ENCODE data around the gene PTPRG.

PTPRG gene

DNA sequence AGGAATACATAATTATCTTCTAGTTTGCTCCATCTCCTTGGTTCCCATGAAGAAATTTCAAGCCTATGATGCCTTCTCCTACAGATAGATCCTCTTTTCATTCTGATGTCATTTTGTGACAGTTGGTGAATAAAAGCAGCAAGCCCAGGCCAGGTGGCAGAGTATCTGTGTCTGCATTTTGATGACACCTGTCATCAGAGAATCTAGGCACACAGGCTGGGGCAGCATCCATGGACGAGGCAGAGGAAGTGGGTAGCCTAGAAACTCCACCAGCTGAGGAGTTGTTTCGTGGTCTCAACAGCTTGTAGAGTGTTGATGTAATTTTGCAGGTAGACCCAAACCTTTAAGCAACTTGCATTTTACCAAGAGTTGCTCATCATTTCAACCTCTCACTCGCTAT lies 542.2 kb downstream of the PTPRG start:
- H3K27ac ChIP-seq, result no peak overlapping the region
- TF ChIP-seq CTCF (conservative IDR thresholded peaks at IDR 0.05), result no peak

DNA sequence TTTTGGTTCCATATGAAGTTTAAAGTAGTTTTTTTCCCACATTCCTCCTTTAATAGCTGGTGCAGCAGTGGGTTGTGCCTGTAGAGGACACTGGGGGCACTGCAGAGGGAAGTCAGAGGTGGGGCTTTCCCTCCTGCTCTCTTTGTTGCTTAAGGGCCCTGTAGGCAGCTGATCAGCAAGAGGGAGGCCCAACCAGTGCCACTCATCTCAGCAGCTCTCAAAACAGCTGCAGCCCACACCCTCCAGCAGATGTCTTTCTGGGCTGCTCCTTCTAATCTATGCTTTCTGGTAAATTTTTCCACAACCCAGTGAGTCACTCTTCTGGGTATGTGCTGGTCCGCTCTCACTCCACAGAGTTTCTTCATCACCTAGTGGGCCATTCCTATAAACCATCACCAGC lies 548.2 kb downstream of the PTPRG start:
- no peak overlapping the region for H3K27ac ChIP-seq
- TF ChIP-seq CTCF (conservative IDR thresholded peaks at IDR 0.05), result no peak

DNA sequence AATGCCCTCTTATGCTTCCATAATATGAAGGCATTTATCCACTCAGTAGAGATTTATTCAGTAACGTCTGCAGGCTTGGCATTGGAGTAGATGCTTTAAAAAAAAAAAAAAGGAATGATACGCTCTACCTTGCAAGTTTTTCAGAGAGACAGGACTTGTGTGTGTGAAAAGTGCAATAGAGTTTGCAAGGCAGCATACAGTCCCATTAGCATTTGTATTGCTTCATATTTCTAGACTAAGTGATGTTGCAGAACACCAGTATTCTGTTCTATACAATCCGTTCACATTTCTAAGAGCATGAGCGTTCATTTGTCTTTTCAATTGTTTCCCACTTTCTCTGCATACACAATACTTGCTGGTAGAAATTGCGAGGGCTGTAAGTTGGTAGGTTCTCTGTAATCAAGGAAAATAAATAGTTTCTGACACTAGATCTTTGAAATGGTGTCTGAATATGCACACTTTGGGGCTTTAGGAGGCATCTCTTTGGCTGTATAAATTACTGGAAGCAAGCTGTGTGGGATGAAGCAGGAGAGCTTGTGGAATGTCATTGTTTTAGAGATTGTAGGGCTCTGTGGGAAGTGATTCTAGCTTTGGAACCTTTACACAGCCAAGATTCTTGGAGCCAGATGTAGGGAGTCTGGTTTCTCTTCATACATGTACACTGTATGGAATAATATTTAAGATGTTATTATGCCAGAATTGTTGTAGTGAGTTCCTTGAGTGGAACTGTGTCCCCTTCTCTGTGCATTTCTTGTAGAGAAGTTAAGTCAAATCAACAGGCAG lies 549.3 kb downstream of the PTPRG start:
- TF ChIP-seq CTCF (conservative IDR thresholded peaks at IDR 0.05), result no peak
- no peak overlapping the region for H3K27ac ChIP-seq

DNA sequence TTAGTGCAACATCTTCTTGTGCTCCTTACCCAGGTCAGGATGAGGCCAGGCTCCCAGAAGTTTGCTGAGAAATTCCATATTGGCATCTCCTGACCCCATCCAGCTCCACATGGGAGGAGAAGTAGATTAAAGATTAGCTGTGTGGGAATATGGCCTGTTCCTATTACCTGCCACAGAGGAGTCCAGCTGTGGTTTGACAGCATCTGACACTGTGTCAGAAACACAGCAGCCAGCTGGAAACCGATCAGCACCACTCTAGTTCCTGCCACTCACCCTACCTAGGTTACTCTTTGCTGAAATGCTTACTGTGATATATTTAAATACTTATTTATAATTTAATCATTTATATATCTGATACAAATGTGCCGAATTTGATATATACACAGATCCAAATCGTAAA lies 551.7 kb downstream of the PTPRG start:
- no peak for TF ChIP-seq CTCF (conservative IDR thresholded peaks at IDR 0.05)

GRCh38 chr3:62114763-62115162 lies 553.4 kb downstream of the PTPRG start:
- H3K27ac ChIP-seq, result no peak overlapping the region
- TF ChIP-seq CTCF (conservative IDR thresholded peaks at IDR 0.05), result no peak

More for the DNA sequence above, 551.7 kb downstream of the PTPRG start:
- H3K27ac ChIP-seq, result no peak overlapping the region

DNA sequence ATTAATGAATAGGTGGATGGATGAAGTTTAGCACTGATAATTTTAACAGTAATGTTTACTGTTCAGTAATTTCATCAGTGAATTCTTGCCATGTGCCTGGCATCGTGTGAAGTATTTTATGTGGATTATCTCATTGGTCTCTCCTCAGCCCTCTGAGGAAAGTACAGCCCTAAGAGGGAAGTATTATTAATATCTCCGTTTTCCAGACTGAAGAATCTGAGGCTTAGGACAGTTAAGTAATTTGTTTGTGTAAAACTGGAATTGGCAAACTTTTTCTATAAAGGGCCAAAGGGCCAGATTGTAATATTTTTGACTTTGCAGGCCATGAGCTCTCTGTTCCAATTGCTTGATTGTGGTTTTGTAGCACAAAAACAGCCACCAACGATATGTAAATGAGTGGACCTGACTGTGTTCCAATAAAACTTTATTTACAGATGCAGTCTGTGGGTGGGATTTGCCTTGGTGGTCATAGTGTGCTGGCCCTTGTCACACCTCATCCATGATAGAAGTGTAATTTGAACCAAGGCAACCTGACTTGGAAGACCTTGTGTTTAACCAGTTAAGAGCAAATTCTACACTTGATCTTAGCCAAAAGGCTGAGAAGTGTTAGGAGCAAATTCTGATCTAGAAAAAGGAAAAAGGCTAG lies 556.7 kb downstream of the PTPRG start:
- no peak for TF ChIP-seq CTCF (conservative IDR thresholded peaks at IDR 0.05)
- no peak overlapping the region for H3K27ac ChIP-seq

- H3K27ac ChIP-seq, result no peak overlapping the region
- TF ChIP-seq CTCF (conservative IDR thresholded peaks at IDR 0.05), result no peak
These were observed 557.8 kb downstream of the PTPRG start for GRCh38 chr3:62119139-62119538.

All from VCaP (cell line).